HG02798 (cell line): ENCODE measurements around the gene ERICH2.

Experiments used
- ATAC-seq: cut with Tn5 transposase; IDR thresholded peaks from one replicate; pipeline ENCODE4 v1.9.1; 2021; ENCODE audit warnings: mild to moderate bottlenecking; ENCODE audit not compliant: unreplicated experiment, poor library complexity

The ERICH2 gene

GRCh38 chr2:170836027-170836426, 65.8 kb downstream of the ERICH2 start:
- ATAC-seq: no peak

- no peak for ATAC-seq
Measured at GRCh38 chr2:170840717-170841210, 70.6 kb downstream of the ERICH2 start.

DNA sequence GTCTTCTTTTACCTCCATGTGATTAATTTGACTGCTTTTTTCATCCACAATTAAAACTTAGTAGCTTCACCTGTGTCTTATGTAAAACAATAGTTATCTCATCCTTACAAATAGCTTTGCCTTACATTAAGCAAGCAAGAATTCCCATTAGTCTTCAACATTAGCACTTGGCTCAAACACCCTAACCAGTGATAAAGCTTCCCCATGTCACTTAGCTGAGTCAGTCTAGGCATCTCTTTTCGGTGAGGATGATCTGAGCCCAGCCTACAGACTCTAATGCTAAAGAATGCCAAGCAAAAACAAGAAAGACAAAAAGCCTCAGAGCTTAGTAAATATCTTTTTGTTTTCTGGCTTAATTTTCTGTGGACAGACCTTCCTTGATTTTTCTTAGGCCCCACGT, 72.6 kb downstream of the ERICH2 start:
- ATAC-seq: no peak

DNA sequence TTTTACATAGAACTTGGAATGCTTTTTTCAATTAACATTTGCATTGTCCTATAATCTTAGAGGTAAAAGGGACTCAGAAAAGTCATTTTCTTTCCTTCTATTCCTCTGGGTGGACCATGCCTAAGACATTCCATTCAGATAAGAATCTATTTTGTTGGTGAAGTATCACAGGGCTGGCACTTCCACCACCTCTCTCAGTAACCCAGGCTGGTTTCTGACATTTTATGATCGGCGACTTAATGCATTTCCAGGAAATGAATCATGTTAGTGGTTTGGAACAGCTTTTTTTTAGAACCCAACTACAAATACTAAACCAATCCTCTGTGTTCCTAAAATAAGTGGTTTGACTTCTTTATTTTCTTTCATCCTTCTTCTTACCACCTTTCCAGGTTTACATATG, 73.5 kb downstream of the ERICH2 start:
- no peak for ATAC-seq

DNA sequence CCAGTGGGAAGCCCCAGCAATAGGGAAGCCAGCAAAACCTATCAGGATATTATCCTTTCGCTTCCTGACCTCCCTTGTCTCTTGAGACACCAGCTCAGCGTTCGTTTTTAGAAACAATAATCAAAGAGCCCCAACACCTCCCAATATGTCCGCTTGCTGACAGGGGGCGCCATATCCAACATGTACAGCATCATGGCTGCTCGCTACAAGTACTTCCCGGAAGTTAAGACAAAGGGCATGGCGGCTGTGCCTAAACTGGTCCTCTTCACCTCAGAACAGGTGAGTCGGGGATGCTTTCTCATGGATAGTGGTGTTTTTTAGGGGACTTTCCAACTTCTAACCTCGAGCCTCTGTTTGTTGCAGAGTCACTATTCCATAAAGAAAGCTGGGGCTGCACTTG, 75.2 kb downstream of the ERICH2 start:
- ATAC-seq: no peak

- no peak for ATAC-seq
Measured at GRCh38 chr2:170846314-170846713, 76.1 kb downstream of the ERICH2 start.

GRCh38 chr2:170847716-170848115, 77.5 kb downstream of the ERICH2 start:
- no peak for ATAC-seq
